Epithelial cell of prostate (primary cell): Measurements from ENCODE around the gene CPSF3.

Experiments
- DNase-seq: peaks from one replicate; pipeline ENCODE4 v3.0.0-alpha.2; 2011; ENCODE audit warnings: low read depth, low spot score
- H3K27ac ChIP-seq: fragments of 450-650 bp; 2 replicates; pipeline ENCODE4 v1.5.1; 2017; ENCODE audit warnings: mild to moderate bottlenecking

The CPSF3 gene

DNA sequence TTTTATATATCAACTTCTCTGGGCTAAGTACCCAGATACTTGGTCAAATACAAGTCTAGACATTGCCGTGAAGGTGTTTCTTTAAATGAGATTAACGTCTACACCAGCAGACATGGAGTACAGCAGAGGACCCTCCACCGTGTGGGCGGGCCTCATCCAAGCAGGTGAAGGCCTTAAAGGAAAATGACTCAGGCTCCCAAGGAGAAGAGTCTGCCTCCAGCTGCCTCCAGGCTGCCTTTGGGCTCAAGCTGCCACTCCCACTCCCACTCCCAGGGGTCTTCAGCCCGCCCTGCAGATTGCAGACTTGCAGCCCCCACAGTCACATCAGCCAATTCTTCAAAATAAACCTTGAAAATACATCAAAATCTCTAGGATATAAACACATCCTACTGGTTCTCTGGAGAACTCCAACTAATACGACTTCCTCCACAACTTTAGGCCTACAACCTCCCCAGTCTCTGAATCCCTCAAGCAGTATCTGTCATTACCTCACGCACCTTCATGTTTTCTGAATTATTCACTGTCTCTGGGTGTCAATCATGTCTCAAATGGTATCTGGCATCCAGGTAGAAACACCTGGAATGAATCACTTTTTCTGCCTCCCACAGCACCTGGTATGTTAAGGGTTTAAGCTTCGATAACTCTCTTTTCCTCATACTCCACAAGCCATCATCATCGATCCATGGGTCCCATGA, 7.0 kb upstream of the CPSF3 start:
- peak; percentile 69 for DNase-seq
- H3K27ac ChIP-seq: peak overlapping the region; percentile 80

DNA sequence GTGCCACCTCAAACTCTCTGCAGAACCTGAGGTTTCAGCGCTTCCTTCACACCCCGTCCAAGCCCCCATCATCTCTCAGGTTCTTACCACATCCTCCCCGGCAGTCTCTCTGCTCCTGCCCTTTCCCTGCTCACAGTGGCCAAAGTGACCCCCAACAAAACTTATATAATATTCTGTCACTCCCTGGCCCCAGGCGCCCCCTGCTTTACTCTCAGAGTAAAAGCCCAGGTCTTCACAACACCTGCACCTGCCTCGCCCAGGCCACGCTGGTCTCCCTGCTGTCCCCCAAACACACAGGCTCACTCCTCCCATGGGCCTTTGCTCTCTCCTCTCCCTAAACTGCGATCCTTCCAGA, 6.5 kb upstream of the CPSF3 start:
- no peak for DNase-seq
- peak overlapping the region; percentile 80 for H3K27ac ChIP-seq

DNA sequence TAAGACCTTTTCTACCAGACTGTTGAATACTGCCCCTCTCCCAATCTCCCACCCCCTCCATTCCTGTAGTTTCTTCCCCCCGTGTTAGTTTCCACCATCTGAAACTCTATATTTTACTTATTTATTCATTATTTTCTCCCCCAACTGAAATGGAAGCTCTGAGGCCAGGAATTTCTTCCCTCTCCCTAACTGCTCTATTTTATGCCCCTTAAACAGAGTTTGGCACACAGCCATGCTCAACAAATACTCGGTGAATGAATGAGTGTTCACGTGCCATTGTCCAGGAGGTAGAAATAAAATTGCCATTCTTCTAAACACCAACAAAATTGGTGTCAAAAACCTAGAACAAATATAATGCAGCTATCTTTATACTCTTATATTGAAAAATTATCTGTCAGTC, 5.7 kb upstream of the CPSF3 start:
- H3K27ac ChIP-seq: peak overlapping the region; percentile 80
- no peak for DNase-seq

DNA sequence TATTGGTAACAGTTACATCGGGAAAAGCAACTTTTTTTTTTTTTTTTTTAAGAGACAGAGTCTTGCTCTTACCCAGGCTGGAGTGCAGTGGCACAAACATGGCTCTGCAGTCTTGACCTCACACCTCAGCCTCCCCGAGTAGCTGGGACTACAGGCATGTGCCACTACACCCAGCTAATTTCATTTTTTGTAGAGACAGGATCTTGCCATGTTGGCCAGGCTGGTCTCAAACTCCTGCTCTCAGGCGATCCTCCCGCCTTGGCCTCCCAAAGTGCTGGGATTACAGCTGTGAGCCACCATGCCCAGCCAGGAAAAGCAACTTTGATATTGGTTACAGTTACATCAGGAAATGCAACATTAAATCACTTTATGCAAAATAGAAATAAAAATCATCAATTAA, 4.7 kb upstream of the CPSF3 start:
- no peak for DNase-seq
- H3K27ac ChIP-seq: no peak overlapping the region

DNA sequence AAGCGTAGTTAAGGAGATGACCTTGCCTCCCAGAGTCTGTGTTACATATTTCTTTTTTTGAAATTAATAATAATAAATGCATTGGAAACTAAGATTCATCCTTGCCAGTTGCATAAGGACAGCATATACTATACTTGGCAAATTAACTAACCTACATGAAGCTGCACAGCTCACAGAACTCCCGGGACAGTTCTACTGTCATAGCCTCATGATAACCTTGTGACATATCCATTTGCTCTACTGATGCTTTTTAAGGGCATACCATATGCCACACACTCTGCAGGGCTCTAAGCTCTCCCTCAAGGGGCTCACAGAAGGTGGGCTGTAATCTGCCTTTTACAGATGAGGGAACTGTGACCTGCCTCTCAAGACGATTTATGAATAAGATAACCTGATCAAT, 3.9 kb upstream of the CPSF3 start:
- H3K27ac ChIP-seq: no peak overlapping the region
- DNase-seq: no peak

DNA sequence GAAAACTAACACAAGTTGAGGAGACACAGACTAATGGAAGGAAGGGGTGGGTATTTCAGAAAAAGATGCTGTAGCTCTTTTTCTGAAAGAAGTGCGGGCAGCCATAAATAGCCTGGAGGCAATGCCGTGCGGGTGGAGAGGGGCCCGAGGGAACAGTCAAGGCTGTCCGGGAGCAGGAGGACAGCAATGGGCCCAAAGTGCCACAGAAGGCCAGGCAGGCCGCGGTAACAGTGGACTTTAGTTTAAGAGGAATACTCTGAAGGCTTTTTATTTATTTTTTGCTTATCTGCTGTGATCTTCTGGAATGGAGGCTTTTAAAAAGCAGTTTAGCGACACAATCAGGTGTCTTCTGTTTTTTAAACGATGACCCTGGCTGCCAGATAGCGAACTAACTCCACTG, 3.0 kb upstream of the CPSF3 start:
- DNase-seq: no peak
- no peak overlapping the region for H3K27ac ChIP-seq

DNA sequence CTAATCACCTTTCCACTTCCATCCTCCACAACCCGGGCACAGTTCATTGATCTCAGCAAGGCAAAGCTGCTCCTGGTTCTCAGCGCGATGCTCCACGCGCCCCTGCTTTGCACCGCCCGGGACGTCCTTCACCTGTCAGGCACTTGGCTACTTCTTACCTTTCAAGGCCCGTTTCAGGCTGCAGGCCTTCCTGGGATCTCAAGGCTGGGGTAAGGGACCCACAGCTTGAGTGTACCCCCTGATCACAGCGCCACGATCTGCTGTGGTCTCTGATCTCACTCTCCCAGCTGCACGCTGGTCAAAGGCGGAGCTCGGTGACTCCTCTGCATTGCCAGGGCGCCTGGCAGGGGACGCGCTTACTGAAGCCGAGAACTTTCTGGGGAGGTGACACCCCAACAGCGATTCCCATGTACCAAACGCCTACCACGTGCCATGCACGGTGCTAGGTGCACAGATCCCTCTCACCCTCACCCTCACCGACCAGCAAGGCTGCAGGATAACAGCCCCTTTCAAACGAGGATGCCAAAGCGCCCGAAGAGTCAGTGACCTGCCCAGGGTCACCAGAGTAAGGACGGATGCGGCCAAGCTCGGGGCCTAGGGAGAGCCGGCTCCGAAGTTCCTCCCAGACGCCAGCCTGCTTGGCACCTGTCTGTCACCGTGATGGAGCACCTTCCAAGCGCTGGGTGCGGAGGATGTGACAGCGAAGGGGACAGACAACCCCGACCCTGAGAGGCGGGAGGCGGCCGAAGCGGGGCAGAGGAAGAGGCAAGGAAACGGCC, 944 bp upstream of the CPSF3 start:
- H3K27ac ChIP-seq: peak overlapping the region; percentile 86
- DNase-seq: no peak

DNA sequence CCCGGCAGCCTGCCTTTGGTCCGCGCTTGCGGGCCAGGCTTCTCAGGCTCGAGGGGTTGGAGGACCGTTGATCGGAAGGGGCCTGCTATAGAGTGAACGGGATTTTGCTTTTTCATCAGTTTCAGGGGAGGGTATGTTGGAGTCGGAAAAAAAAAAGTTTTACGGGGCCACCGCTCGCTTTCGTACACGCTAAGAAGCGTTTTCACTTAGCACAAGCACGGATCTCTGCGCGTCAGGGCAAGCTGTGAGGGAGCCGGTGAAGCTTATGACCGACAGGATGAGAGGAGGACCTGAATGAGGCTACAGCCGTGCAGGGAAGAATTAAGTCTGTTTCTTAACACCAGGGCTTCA, 443 bp downstream of the CPSF3 start:
- no peak for DNase-seq
- peak overlapping the region; percentile 86 for H3K27ac ChIP-seq

DNA sequence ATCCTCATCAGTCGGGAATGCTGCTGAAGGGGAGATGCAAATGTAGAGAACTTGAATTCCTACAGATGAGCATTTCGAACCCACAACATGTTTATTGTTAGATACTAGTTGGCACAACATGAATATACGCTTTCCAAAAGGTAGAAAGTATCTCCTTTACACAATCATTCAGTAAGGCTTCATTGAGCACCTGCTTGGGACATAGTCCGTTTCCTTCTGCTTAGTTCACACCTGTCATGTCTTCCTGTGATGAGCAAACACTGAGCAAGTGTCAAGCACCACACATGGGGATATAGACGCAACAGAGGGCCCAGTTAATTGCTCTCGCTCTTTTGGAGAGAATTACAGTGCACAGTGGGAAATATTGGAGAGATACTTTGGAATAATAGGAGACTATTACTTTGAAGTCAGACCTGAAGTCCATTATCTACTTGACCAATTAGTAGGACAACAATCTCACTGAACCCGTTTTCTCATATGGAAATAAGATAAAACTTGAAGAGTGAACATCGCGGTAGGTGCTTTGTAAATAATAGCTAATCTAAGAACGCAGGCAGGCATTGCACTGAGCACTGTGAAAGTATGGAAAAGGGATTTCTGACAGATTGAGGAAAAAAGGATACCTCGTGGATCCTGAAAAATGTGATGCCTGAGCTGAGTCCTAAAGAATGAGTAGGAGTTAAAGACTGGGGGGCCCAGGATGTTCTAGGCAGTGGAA, 1.2 kb downstream of the CPSF3 start:
- DNase-seq: no peak
- H3K27ac ChIP-seq: peak overlapping the region; percentile 86

DNA sequence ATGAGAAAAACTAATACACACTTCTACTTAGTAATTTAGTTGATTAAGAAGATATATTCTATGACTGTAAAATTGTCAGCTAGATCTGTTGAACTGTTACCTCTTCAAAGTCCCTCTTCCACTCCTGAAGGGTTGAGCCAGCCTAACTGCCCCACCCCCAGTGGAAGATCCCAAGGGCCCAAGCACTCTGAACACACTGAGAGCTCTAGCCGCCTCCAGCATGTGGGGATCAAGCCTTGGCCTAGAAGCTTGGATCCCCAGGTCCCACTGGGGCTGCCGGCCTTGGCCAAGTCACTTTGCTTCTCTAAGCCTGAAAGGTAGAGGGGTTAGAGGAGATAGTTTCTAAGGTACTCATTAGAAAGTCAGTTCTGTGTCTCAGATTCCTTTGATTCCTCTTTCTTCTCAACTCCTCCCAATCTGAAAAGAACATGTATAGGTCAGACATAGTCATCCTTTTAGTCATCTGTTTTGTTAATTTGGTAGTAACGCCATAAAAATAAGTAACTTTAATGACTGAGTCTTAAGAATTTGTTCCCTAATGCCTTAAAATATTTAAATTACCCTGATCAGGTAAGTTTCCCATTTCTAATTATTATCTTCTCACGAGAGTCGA, 5.6 kb downstream of the CPSF3 start:
- DNase-seq: no peak
- H3K27ac ChIP-seq: peak overlapping the region; percentile 59

DNA sequence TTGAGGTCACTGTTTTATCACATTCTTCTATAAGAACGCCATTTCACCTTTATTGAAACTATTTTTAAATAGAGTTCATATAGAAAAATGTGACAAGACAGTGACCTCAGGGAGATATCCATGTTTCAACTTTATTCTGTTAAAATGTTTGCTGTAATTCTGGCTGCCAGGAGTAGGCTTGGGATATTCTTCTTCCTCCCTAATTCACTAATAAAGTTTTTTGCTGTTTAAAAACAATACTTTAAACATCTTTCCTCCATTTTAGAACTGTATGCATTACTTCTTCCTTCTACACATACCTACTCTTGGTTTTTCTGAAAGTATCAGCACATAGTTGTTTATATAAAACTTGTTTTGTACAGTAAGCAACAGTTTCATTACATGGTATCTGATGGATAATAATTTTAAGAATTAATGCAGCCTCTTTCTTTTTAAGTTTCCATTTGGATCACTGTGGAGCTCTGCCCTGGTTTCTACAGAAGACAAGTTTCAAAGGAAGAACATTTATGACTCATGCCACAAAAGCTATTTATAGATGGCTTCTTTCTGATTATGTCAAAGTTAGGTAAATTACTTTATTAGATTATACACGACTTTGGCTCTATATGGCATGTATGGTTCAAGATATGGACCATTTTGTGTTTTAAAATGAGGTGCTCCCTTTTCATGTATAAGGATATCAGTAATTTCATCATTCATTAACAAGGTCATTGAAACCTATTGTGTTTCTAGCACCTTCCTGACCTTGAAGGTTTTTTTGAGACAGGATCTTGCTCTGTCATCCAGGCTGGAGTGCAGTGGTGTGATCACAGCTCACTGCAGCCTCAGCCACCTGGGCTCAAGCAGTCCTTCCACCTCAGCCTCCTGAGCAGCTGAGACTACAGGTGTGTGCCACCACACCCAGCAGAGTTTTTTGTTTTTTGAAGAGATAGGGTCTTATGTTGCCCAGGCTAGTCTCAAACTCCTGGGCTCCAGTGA, 7.2 kb downstream of the CPSF3 start:
- peak overlapping the region; percentile 38 for H3K27ac ChIP-seq
- DNase-seq: no peak

DNA sequence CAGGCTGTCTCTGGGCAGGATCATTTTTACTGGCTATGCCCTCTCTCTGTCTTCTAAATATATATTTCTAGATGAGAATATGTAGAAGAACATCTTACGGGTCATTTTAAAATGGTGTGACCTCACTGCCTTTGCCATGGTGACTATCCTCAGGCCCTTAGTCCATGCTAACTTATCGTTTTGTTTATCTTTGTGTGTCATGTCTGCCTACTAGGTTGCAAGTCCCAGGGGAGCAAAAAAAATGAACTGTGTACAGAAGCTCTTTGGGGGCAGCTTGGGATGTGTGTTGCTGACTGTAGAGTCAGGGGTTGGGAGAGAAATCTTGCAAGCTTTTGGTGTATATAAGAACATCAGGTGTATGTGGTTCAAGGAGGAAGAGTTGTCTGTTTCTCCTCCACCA, 11.0 kb downstream of the CPSF3 start:
- no peak for DNase-seq
- H3K27ac ChIP-seq: no peak overlapping the region

DNA sequence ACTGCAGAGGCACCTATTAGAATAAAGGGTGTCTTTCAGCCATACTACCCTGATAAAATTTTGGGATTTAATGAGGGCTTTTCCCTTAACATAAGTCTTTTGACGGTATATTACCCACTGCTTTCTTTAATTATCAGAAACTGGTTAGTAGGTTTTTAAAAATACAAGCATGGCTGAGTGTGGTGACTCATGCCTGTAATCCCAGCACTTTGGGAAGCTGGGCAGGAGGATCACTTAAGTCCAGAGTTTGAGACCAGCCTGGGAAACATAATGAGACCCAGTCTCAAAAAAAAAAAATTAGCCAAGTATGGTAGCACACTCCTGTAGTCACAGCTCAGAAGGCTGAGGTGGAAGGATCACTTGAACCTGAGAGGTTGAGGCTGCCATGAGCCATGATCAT, 16.1 kb downstream of the CPSF3 start:
- H3K27ac ChIP-seq: peak overlapping the region; percentile 11
- no peak for DNase-seq

DNA sequence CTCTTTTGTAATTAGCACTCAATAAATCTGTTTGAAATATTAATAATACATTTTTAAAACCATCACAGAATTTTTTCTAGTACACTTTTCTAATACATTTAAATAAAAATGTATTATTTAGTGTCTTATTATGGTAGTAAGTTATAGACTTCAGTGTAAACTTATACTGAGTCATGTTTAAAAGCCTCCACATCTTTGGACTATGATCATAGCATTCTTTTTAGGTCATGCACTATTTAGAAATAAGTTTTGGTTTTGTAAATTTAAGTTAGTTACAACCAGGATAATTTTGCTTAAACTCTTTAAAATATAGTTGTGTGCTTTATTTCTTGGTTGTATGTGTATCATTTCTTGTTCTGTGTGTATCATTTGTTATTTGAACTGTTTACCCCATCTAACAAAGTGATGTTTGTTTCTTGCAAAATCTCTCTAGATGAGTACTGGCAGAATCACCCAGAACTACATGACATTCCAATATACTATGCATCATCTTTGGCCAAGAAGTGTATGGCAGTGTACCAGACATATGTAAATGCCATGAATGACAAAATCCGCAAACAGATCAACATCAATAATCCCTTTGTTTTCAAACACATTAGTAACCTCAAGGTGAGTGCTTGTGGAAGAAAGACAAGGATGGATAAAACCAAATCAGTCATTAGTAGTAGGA, 16.7 kb downstream of the CPSF3 start:
- DNase-seq: peak; percentile 40
- peak overlapping the region; percentile 11 for H3K27ac ChIP-seq

DNA sequence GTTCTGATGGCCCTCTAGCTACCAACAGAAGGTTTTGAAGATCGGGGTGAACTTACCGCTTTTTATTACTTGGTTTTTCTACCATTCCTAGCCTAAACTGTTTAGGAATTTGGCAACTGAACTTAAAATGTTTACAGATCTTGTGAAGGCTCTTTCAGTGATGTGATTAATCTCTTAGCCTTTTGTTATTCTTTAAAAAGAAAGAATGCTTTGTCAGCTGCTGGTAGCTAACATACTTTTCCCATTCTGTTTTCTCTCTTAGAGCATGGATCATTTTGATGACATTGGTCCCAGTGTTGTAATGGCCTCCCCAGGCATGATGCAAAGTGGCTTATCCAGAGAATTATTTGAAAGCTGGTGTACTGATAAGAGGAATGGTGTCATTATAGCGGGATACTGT, 18.1 kb downstream of the CPSF3 start:
- no peak for DNase-seq

DNA sequence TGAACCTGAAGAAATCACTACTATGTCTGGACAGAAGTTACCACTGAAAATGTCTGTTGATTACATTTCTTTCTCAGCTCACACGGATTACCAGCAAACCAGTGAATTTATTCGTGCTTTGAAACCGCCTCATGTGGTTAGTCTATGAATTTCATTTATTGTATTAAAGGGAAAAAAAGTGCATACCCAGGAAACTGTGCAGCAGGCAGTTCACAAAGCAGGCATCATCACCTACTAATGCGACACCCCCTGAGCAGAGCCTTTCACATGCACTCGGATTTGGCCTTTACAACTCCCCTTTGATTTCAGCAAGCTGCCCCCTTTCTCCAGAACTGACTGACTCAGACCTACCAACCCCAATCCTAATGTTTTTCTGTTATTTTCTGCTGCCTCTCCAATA, 20.1 kb downstream of the CPSF3 start:
- no peak overlapping the region for H3K27ac ChIP-seq
- no peak for DNase-seq

More for the DNA sequence above, 18.1 kb downstream of the CPSF3 start:
- H3K27ac ChIP-seq: no peak overlapping the region

DNA sequence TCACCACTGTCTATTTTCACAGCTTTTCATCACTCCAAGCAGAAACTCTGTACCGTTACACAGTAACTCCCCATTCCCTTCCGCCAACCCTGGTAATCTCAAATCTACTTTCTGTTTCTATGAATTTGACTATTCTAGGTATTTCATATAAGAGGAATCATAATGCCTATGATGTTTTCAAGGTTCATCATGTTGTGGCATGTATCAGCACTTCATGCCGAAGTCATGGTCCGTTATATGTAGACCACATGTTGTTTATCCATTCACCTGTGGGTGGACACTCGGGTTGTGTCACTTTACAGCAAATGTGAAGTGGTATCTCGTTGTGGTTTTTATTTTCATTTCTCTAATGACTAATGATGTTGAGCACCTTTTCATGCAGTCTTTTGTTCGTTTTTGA, 21.6 kb downstream of the CPSF3 start:
- DNase-seq: no peak
- no peak overlapping the region for H3K27ac ChIP-seq

DNA sequence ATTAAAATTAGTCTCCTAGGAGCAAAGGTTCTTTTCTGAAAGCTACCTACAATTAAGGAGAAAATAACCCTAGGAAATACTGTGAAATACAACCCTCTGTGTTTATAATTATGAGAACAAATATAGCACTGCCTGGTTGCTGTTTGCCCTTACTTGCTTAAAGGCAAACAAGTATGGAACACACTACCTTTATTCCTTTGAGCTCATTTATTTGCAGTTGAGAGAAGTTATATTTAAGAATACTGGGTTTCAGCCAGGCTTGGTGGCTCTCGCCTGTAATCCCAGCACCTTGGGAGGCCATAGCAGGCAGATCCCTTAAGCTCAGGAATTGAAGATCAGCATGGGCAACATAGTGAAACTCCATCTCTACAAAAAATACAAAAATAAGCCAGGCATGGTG, 27.8 kb downstream of the CPSF3 start:
- no peak for DNase-seq
- H3K27ac ChIP-seq: no peak overlapping the region

DNA sequence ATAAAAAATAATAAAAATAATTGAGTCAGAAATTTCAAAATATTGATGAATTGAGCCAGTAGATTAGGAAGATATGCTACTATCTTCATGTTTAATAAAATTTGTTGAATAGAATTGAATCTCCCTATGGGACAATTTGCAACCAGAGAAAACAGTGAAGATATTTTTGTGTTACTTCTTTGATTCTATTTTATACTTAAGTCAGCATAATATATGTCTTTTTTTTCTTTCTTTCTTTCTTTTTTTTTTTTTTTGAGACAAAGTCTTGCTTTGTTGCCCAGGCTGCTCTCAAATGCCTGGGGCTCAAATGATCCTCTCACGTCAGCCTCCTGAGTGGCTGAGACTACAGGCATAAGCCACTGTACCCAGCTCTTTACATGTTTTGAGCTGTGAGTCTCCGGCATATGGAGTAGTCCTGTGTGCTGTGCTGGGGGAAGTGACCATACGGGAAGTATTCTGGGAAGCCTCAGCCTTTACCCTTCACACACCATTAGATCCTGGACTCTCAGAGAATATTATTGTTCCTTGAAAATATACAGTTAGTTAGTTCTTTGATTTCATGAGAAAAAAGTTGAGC, 37.1 kb downstream of the CPSF3 start:
- DNase-seq: no peak
- H3K27ac ChIP-seq: no peak overlapping the region
